Caco-2 (cell line): ENCODE data around the gene LRP5. TPM values are rescaled to one million over a fixed set of nuclear protein-coding genes. Genes with fewer than 3 reads are reported as not detected.
A peak's percentile ranks its signal among the peaks of the same experiment; 100 is the strongest.

Experiments
- BruUV-seq: library from RNA; stranded (reverse); fragments of 400-500 nt; replicated peaks from 2 replicates; lab custom pipeline; 2021; lab: Mats Ljungman, UMichigan
- CTCF ChIA-PET: fragments of 300-600 bp; sonication (Branson Sonifier 250); formaldehyde crosslinking; loops from one replicate; lab custom pipeline; 2022; ENCODE audit warnings: antibody characterized with exemption; lab: Charles Lee
- POLR2A ChIA-PET: fragments of 300-600 bp; sonication (Branson Sonifier 250); formaldehyde crosslinking; loops from one replicate; lab custom pipeline; 2022; ENCODE audit warnings: antibody characterized with exemption; lab: Charles Lee
- DNase-seq, 2 experiments: peaks; one replicate each; pipeline versions ENCODE4 v3.0.0 to v3.0.0-alpha.2; 2020 to 2022
- H3K27me3 ChIP-seq: replicated peaks from 2 replicates; pipeline ENCODE4 v1.6.0; 2011; ENCODE audit warnings: low read length; ENCODE audit not compliant: control insufficient read depth, insufficient read depth
- H3K36me3 ChIP-seq: 2 replicates; pipeline ENCODE4 v1.5.1; 2011; ENCODE audit warnings: low read length; ENCODE audit not compliant: control insufficient read depth, insufficient read depth
- H3K4me1 ChIP-seq: fragments of 250-450 bp; sonication (Bioruptor Pico); 2 replicates; pipeline ENCODE4 v1.5.1; 2020; ENCODE audit warnings: mild to moderate bottlenecking
- H3K4me3 ChIP-seq: 2 replicates; pipeline ENCODE4 v1.5.1; 2011; ENCODE audit warnings: low read depth, mild to moderate bottlenecking, control low read depth, low read length
- H3K9me3 ChIP-seq: fragments of 250-450 bp; sonication (Bioruptor Pico); 2 replicates; pipeline ENCODE4 v1.5.1; 2020; ENCODE audit warnings: mild to moderate bottlenecking, moderate library complexity
- H3K27ac Mint-ChIP-seq: one replicate; pipeline ENCODE4 v1.8.0; 2022; ENCODE audit warnings: mixed read lengths; ENCODE audit not compliant: unreplicated experiment
- H3K27me3 Mint-ChIP-seq: one replicate; pipeline ENCODE4 v1.8.0; 2022; ENCODE audit warnings: mixed read lengths; ENCODE audit not compliant: insufficient read depth, unreplicated experiment
- H3K36me3 Mint-ChIP-seq: one replicate; pipeline ENCODE4 v1.8.0; 2022; ENCODE audit warnings: mild to moderate bottlenecking, mixed read lengths; ENCODE audit not compliant: insufficient read depth, unreplicated experiment
- H3K4me1 Mint-ChIP-seq: one replicate; pipeline ENCODE4 v1.8.0; 2022; ENCODE audit warnings: low read depth, mixed read lengths; ENCODE audit not compliant: unreplicated experiment
- H3K4me3 Mint-ChIP-seq: one replicate; pipeline ENCODE4 v1.8.0; 2022; ENCODE audit warnings: mild to moderate bottlenecking, moderate library complexity, mixed read lengths; ENCODE audit not compliant: unreplicated experiment
- H3K9me3 Mint-ChIP-seq: one replicate; pipeline ENCODE4 v1.8.0; 2022; ENCODE audit warnings: mixed read lengths; ENCODE audit not compliant: unreplicated experiment
- intact Hi-C: fragments of 100-400 bp; cut with micrococcal nuclease; formaldehyde crosslinking; loops from one replicate; pipeline ENCODE4 v1.10.0; 2022; ENCODE audit not compliant: unreplicated experiment
- total RNA-seq: library from RNA; stranded (reverse); gene quantifications from 2 replicates; pipeline ENCODE4 v1.2.3, GENCODE V29; 2022
- TF ChIP-seq, protein P1 (sequence below), 2 experiments: fragments of 200-600 bp in 1 of 2; IDR thresholded peaks; 1 replicate in 1 of 2; 2 replicates in 1 of 2; pipeline versions ENCODE4 v1.5.1 to v1.8.0; 2011 to 2022; ENCODE audit warnings: antibody characterized with exemption in 1 of 2, control low read depth in 1 of 2, inconsistent platforms in 1 of 2, low read depth in 1 of 2, low read length in 1 of 2, mild to moderate bottlenecking in 1 of 2, moderate library complexity in 1 of 2; ENCODE audit not compliant: insufficient read depth in 1 of 2, severe bottlenecking in 1 of 2, unreplicated experiment in 1 of 2

LRP5 gene
- total RNA-seq, 1 experiment from 2014 or later: 94.3 TPM

DNA sequence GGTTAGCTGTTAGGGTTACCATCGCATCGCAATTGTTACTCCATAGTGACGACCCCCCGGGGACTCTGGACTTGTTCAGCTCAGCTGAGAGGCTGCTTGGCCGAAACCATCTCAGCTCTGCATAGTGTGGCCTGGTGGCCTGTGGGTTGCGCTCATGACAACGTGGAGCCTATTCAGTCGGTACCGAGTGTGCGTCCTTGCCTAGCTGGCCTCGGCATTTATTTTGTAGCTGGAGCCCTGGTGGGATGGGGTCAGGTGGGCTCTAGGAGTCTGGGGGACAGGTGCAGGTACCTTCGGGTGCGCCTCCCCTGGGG, 13.5 kb downstream of the LRP5 start:
- Histone ChIP-seq H3K36me3 (peaks cover 2% of the 10 kb centered on the region; the same call in 1 of the 2 replicates), H3K9me3 (no peaks in the 10 kb centered on the region), H3K4me1 (peaks cover 29% of the 10 kb centered on the region), H3K27me3 (no peaks in the 10 kb centered on the region), H3K4me3 (no peak overlapping the region)
- H3K9me3 Mint-ChIP-seq: peaks cover 6% of the 10 kb centered on the region
- BruUV-seq: no TSS peak
- no peak overlapping the region for H3K27ac Mint-ChIP-seq
- no peak overlapping the region for H3K4me3 Mint-ChIP-seq
- ChIA-PET POLR2A (interaction anchor here (0.8 kb wide), 1 partner anchor 54 kb away, joined by 4 read pairs; no protein-coding TSS in a partner anchor), CTCF (interaction anchor here (0.9 to 1.9 kb wide), 2 partner anchors 17 to 28 kb away, joined by 3 to 6 read pairs; no protein-coding TSS in a partner anchor)
- H3K36me3 Mint-ChIP-seq: peaks cover 36% of the 10 kb centered on the region
- TF ChIP-seq, protein P1, sequence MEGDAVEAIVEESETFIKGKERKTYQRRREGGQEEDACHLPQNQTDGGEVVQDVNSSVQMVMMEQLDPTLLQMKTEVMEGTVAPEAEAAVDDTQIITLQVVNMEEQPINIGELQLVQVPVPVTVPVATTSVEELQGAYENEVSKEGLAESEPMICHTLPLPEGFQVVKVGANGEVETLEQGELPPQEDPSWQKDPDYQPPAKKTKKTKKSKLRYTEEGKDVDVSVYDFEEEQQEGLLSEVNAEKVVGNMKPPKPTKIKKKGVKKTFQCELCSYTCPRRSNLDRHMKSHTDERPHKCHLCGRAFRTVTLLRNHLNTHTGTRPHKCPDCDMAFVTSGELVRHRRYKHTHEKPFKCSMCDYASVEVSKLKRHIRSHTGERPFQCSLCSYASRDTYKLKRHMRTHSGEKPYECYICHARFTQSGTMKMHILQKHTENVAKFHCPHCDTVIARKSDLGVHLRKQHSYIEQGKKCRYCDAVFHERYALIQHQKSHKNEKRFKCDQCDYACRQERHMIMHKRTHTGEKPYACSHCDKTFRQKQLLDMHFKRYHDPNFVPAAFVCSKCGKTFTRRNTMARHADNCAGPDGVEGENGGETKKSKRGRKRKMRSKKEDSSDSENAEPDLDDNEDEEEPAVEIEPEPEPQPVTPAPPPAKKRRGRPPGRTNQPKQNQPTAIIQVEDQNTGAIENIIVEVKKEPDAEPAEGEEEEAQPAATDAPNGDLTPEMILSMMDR (IDR thresholded peaks at IDR 0.05; ENCODE audit: insufficient read depth in 1 of 2, low read depth in 1 of 2, low read length in 1 of 2, severe bottlenecking in 1 of 2, unreplicated experiment in 1 of 2): no peak
- no peaks in the 10 kb centered on the region for H3K27me3 Mint-ChIP-seq
- intact Hi-C loops: no loop called here
- peaks cover 39% of the 10 kb centered on the region for H3K4me1 Mint-ChIP-seq
- DNase-seq: no peak

DNA sequence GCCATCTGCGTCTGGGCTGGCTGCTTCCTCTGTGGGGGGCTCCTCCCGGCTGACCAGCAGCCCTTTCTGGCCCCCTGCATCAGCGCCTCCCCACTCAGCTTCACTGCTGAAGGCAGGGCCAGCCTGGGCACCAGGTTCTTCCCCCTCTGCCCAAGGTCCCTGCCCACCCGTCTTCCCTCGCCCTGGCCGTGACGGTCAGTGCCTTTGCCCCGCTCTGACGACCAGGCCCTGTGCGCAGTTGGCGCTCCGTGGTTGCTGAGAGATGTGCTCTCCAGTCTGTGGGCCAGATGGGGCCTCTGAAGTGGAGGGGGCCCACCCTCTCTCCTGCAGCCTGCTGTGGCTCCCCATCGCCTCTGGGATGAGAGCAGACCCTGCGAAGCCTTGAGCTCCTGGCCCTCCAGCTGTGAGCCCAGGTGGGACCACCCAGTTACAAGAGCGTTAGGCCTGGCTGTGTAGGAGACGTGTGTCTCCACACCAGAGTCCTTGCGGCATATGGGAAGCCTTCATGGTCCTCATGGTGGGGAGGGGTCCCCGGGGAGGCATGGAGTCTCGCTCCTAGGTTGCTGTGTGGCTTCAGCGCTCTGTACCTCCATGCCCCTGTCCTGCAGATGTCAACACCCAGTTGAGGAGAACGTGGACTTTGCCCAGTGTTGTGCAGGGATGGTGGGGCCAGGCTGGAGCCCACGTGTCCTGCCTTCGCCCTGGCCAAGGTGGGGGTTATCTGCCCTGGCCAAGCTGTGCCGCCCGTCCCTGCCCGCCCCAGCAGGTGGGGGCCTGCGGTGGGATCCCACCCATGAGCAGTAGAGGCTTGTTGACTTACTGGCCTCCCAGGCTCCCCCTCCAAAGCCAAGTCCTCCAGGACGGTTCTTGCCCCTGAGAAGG, 14.2 kb downstream of the LRP5 start:
- Mint-ChIP-seq H3K27ac (no peak overlapping the region), H3K27me3 (no peaks in the 10 kb centered on the region), H3K4me1 (peaks cover 37% of the 10 kb centered on the region), H3K9me3 (no peaks in the 10 kb centered on the region), H3K36me3 (peaks cover 33% of the 10 kb centered on the region), H3K4me3 (no peak overlapping the region)
- DNase-seq: no peak
- Histone ChIP-seq H3K4me3 (no peak overlapping the region), H3K9me3 (no peaks in the 10 kb centered on the region), H3K27me3 (no peaks in the 10 kb centered on the region), H3K36me3 (peaks cover 2% of the 10 kb centered on the region; the same call in 1 of the 2 replicates), H3K4me1 (peaks cover 36% of the 10 kb centered on the region)
- intact Hi-C loops: no loop called here
- TF ChIP-seq, protein P1 (IDR thresholded peaks at IDR 0.05; ENCODE audit: insufficient read depth in 1 of 2, low read depth in 1 of 2, low read length in 1 of 2, severe bottlenecking in 1 of 2, unreplicated experiment in 1 of 2): no peak
- BruUV-seq: no TSS peak
- ChIA-PET CTCF (interaction anchor here (0.9 to 1.9 kb wide), 2 partner anchors 16 to 28 kb away, joined by 3 to 6 read pairs; no protein-coding TSS in a partner anchor), POLR2A (no interaction called here)

DNA sequence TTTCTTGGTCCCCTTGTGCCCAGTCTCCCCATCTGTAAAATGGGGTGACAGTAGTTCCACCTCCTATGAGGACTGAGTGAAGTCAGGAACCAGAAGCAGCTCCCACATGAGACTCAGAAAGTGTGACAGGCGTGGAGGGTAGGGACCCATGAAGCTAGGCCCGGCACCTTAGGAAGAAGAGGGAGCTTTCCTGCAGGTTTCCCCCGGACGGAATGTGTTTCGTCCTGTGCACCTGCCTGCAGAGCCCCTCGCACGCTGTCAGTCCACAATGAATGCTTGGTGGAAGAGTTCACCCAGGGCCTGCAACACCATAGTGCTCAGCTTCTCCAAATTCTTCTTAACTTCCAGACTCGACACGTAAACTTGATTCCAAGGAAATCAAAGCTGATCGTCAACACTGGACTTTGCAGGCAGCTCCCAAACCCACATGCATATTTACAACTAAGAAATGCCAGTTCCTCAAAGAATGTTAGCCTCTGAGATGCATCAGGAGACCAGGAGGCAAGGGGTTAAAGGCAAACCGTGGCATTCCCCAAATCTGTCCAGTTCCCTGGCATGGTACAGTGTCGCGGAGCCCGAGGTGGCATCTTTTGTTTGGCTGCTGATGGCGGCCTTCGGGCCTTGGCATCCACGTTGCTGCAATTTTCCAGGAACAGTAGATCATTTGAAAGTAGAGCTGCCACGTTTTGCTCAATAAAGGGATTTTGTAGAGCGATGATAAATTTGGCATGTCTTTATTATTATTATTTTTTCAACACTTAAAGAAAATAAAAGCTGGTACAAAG, 15.4 kb downstream of the LRP5 start:
- intact Hi-C loops: no loop called here
- H3K4me1 ChIP-seq: peaks cover 38% of the 10 kb centered on the region
- no peaks in the 10 kb centered on the region for H3K27me3 ChIP-seq
- POLR2A ChIA-PET: interaction anchor here (0.6 kb wide), 2 partner anchors 14 to 17 kb away, joined by 3 read pairs; no protein-coding TSS in a partner anchor
- H3K4me1 Mint-ChIP-seq: peaks cover 37% of the 10 kb centered on the region
- H3K9me3 Mint-ChIP-seq: no peaks in the 10 kb centered on the region
- H3K27ac Mint-ChIP-seq: peak overlapping the region; percentile 26
- H3K4me3 ChIP-seq: no peak overlapping the region
- H3K36me3 Mint-ChIP-seq: peaks cover 39% of the 10 kb centered on the region
- no peak for DNase-seq
- no peaks in the 10 kb centered on the region for H3K9me3 ChIP-seq
- peaks cover 3% of the 10 kb centered on the region; the same call in 1 of the 2 replicates for H3K36me3 ChIP-seq
- no peak overlapping the region for H3K4me3 Mint-ChIP-seq
- CTCF ChIA-PET: interaction anchor here (0.7 kb wide), 1 partner anchor 118 kb away, joined by 10 read pairs; no protein-coding TSS in a partner anchor
- TF ChIP-seq, protein P1 (IDR thresholded peaks at IDR 0.05; ENCODE audit: insufficient read depth in 1 of 2, low read depth in 1 of 2, low read length in 1 of 2, severe bottlenecking in 1 of 2, unreplicated experiment in 1 of 2): no peak
- no TSS peak for BruUV-seq
- no peaks in the 10 kb centered on the region for H3K27me3 Mint-ChIP-seq
